ENCODE measurements around the gene NME8. TPM values are rescaled to one million over a fixed set of nuclear protein-coding genes. Genes with fewer than 3 reads are reported as not detected.

Gene NME8
- total RNA-seq, 1 experiment from 2014 or later: not detected

GRCh38 chr7:37822946-37823345, 25.5 kb upstream of the NME8 start:
- intact Hi-C loops (cut with micrococcal nuclease): no loop called here
- Histone ChIP-seq H3K27ac (ENCODE audit: low read depth, low read length) (no peak overlapping the region), H3K4me1 (ENCODE audit: control insufficient read depth in 1 of 2, insufficient read depth in 2 of 2, low read length in 2 of 2) (no peaks in the 10 kb centered on the region), H3K9me3 (ENCODE audit: control insufficient read depth in 1 of 2, insufficient read depth in 1 of 2, low read depth in 1 of 2, low read length in 2 of 2) (no peaks in the 10 kb centered on the region; a peak in 1 of 4 replicates), H3K9me2 (ENCODE audit: insufficient read depth) (no peaks in the 10 kb centered on the region), H3K9ac (ENCODE audit: low read length) (no peak overlapping the region), H2AFZ (ENCODE audit: low read depth, low read length, poor library complexity, severe bottlenecking) (no peak overlapping the region), H3K4me3 (replicated peaks in 1 of 2; ENCODE audit: low read depth in 1 of 2, low read length in 2 of 2) (no peak overlapping the region), H3K4me2 (ENCODE audit: low read length) (no peak overlapping the region), H4K20me1 (ENCODE audit: insufficient read depth) (no peaks in the 10 kb centered on the region), H3K79me2 (ENCODE audit: insufficient read depth, low read length) (no peaks in the 10 kb centered on the region), H3K27me3 (ENCODE audit: insufficient read depth, low read length) (no peaks in the 10 kb centered on the region), H3K36me3 (ENCODE audit: control insufficient read depth in 1 of 2, insufficient read depth in 2 of 2, low read length in 2 of 2) (no peaks in the 10 kb centered on the region)
- no TSS peak for BruUV-seq (replicated peaks)
- RAD21 ChIA-PET (ENCODE audit: low non-redundant PET in 1 of 2, low total read pairs in 2 of 2, uncharacterized antibody in 2 of 2, unreplicated experiment in 2 of 2): no interaction called here
- CTCF ChIA-PET: no interaction called here
- DNase-seq (ENCODE audit: low read depth, low spot score) (no peak), ATAC-seq (no peak)
- POLR2A ChIA-PET: no interaction called here
- no peak for TF ChIP-seq ZFX (IDR thresholded peaks at IDR 0.05)
- no peak for TF ChIP-seq EGR1 (IDR thresholded peaks at IDR 0.05; ENCODE audit: low read depth)
- no peak for TF ChIP-seq MAX (IDR thresholded peaks at IDR 0.05)
- TF ChIP-seq SP1 (IDR thresholded peaks at IDR 0.05; ENCODE audit: low read depth): no peak
- TF ChIP-seq YY1 (IDR thresholded peaks at IDR 0.05; ENCODE audit: extremely low read depth, insufficient replicate concordance, low read depth, low read length): no peak
- no peak for TF ChIP-seq ELF1 (IDR thresholded peaks at IDR 0.05; ENCODE audit: borderline replicate concordance, low read depth)
- TF ChIP-seq EZH2 (IDR thresholded peaks at IDR 0.05): no peak
- no peak for TF ChIP-seq TCF7L2 (IDR thresholded peaks at IDR 0.05; ENCODE audit: borderline replicate concordance, extremely low read depth, insufficient read depth, insufficient read length)
- no peak for TF ChIP-seq RAD21 (IDR thresholded peaks at IDR 0.05; ENCODE audit: low read depth)
- TF ChIP-seq CTCF (IDR thresholded peaks at IDR 0.05 in 2 of 3, conservative IDR thresholded peaks at IDR 0.05 in 1 of 3; ENCODE audit: borderline replicate concordance in 1 of 3, insufficient read depth in 1 of 3, low read depth in 2 of 3, low read length in 2 of 3): no peak
- TF ChIP-seq CEBPB (IDR thresholded peaks at IDR 0.05; ENCODE audit: low read depth): no peak
